OCI-LY1 (cell line): ENCODE data around the gene ITGB1BP2.
"Not testable (repeated sequence)": the region's sequence is repeated elsewhere in the genome, so short reads cannot be mapped to it uniquely, and the experiment has no call there.

Source experiments
- EZH2 ChIP-seq: fragments of 200-600 bp; sonication (generic), shearing (Covaris generic); IDR thresholded peaks from 2 replicates; pipeline ENCODE4 v1.8.0; 2017; ENCODE audit warnings: borderline replicate concordance, mixed run types, mild to moderate bottlenecking, antibody characterized with exemption, low read length, moderate library complexity, mixed read lengths
- TF ChIP-seq, protein P1 (sequence below): fragments of 200-600 bp; sonication (generic), shearing (Covaris generic); IDR thresholded peaks from 2 replicates; pipeline ENCODE4 v1.5.1; 2017; ENCODE audit warnings: mild to moderate bottlenecking, antibody characterized with exemption, low read length, moderate library complexity, mixed read lengths

DNA sequence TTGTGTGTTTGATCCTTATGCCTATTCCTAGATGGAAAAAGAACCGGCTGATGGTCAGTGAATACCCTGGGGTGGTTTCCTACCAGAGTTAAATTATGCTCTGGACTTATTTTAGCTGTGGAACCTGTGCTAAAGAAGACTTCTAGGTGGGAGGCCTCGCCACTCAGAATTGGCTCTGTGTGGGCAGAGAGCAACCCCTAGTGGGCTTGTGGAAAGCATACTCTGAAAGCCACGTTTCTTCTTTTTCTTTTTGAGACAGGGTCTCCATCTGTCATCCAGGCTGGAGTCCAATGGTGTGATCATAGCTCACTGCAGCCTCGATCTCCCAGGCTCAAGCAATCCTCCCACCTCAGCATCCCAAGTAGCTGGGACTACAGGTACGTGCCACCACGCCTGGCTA lies 48.3 kb downstream of the ITGB1BP2 start:
- TF ChIP-seq, protein P1, sequence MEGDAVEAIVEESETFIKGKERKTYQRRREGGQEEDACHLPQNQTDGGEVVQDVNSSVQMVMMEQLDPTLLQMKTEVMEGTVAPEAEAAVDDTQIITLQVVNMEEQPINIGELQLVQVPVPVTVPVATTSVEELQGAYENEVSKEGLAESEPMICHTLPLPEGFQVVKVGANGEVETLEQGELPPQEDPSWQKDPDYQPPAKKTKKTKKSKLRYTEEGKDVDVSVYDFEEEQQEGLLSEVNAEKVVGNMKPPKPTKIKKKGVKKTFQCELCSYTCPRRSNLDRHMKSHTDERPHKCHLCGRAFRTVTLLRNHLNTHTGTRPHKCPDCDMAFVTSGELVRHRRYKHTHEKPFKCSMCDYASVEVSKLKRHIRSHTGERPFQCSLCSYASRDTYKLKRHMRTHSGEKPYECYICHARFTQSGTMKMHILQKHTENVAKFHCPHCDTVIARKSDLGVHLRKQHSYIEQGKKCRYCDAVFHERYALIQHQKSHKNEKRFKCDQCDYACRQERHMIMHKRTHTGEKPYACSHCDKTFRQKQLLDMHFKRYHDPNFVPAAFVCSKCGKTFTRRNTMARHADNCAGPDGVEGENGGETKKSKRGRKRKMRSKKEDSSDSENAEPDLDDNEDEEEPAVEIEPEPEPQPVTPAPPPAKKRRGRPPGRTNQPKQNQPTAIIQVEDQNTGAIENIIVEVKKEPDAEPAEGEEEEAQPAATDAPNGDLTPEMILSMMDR, result not testable (repeated sequence)
- TF ChIP-seq EZH2, result not testable (repeated sequence)
